Skeletal muscle satellite cell (primary cell): Measurements from ENCODE around the gene KIAA0825.
"Not testable (repeated sequence)": the region's sequence is repeated elsewhere in the genome, so short reads cannot be mapped to it uniquely, and the experiment has no call there.

Experiments used
- H3K27me3 ChIP-seq: 2 replicates; pipeline ENCODE4 v1.7.0; 2013; ENCODE audit warnings: low read length; ENCODE audit not compliant: control insufficient read depth, insufficient read depth
- H3K36me3 ChIP-seq: 2 replicates; pipeline ENCODE4 v1.7.0; 2013; ENCODE audit warnings: mild to moderate bottlenecking, control low read depth, low read length; ENCODE audit not compliant: insufficient read depth
- H3K4me1 ChIP-seq: 2 replicates; pipeline ENCODE4 v1.7.0; 2013; ENCODE audit warnings: low read length; ENCODE audit not compliant: control insufficient read depth, insufficient read depth
- H3K4me2 ChIP-seq: 2 replicates; pipeline ENCODE4 v1.7.0; 2013; ENCODE audit warnings: mild to moderate bottlenecking, low read length
- H3K4me3 ChIP-seq: 2 replicates; pipeline ENCODE4 v1.7.0; 2013; ENCODE audit warnings: low read length
- H3K9ac ChIP-seq: 2 replicates; pipeline ENCODE4 v1.7.0; 2013; ENCODE audit warnings: mild to moderate bottlenecking, low read depth, low read length, moderate library complexity
- H3K9me3 ChIP-seq: replicated peaks from 2 replicates; pipeline ENCODE4 v1.7.0; 2013; ENCODE audit warnings: mild to moderate bottlenecking, control low read depth, low read length

Gene KIAA0825

GRCh38 chr5:94157704-94158539 lies 460.5 kb downstream of the KIAA0825 start:
- Histone ChIP-seq H3K27me3 (no peaks in the 10 kb centered on the region), H3K9ac (no peak overlapping the region), H3K36me3 (no peaks in the 10 kb centered on the region), H3K4me3 (no peak overlapping the region), H3K4me2 (no peak overlapping the region), H3K4me1 (no peaks in the 10 kb centered on the region), H3K9me3 (no peaks in the 10 kb centered on the region)

GRCh38 chr5:94154672-94155071 lies 463.7 kb downstream of the KIAA0825 start:
- no peak overlapping the region for H3K4me2 ChIP-seq
- no peaks in the 10 kb centered on the region for H3K9me3 ChIP-seq
- H3K9ac ChIP-seq: no peak overlapping the region
- no peaks in the 10 kb centered on the region for H3K36me3 ChIP-seq
- no peaks in the 10 kb centered on the region for H3K4me1 ChIP-seq
- H3K4me3 ChIP-seq: no peak overlapping the region
- no peaks in the 10 kb centered on the region for H3K27me3 ChIP-seq

- Histone ChIP-seq H3K4me2 (no peak overlapping the region), H3K27me3 (no peaks in the 10 kb centered on the region), H3K4me1 (no peaks in the 10 kb centered on the region), H3K4me3 (no peak overlapping the region), H3K36me3 (no peaks in the 10 kb centered on the region), H3K9ac (no peak overlapping the region), H3K9me3 (no peaks in the 10 kb centered on the region)
Observed at GRCh38 chr5:94153736-94154450, 464.5 kb downstream of the KIAA0825 start.

GRCh38 chr5:94143621-94144020 lies 474.8 kb downstream of the KIAA0825 start:
- not testable (repeated sequence) for H3K9me3 ChIP-seq, H3K9ac ChIP-seq, H3K4me2 ChIP-seq, H3K4me3 ChIP-seq, H3K4me1 ChIP-seq, H3K36me3 ChIP-seq, H3K27me3 ChIP-seq

- Histone ChIP-seq H3K36me3 (no peaks in the 10 kb centered on the region), H3K9ac (no peak overlapping the region)
Observed at GRCh38 chr5:94140300-94140699, 478.1 kb downstream of the KIAA0825 start.

GRCh38 chr5:94130077-94130476 lies 488.3 kb downstream of the KIAA0825 start:
- Histone ChIP-seq H3K4me2 (no peak overlapping the region), H3K36me3 (no peaks in the 10 kb centered on the region), H3K9ac (no peak overlapping the region), H3K27me3 (no peaks in the 10 kb centered on the region), H3K4me3 (no peak overlapping the region), H3K9me3 (no peaks in the 10 kb centered on the region), H3K4me1 (no peaks in the 10 kb centered on the region)

More at GRCh38 chr5:94140300-94140699, 478.1 kb downstream of the KIAA0825 start:
- Histone ChIP-seq H3K4me3 (no peak overlapping the region), H3K4me2 (no peak overlapping the region), H3K9me3 (no peaks in the 10 kb centered on the region), H3K4me1 (no peaks in the 10 kb centered on the region), H3K27me3 (no peaks in the 10 kb centered on the region)

GRCh38 chr5:94125107-94125506 lies 493.3 kb downstream of the KIAA0825 start:
- Histone ChIP-seq H3K4me3 (no peak overlapping the region), H3K9ac (no peak overlapping the region), H3K27me3 (peaks cover 3% of the 10 kb centered on the region), H3K36me3 (no peaks in the 10 kb centered on the region), H3K4me1 (no peaks in the 10 kb centered on the region), H3K4me2 (no peak overlapping the region), H3K9me3 (no peaks in the 10 kb centered on the region)

GRCh38 chr5:94116317-94116716 lies 502.1 kb downstream of the KIAA0825 start:
- not testable (repeated sequence) for H3K4me2 ChIP-seq, H3K4me1 ChIP-seq, H3K36me3 ChIP-seq, H3K4me3 ChIP-seq, H3K9ac ChIP-seq, H3K27me3 ChIP-seq, H3K9me3 ChIP-seq

GRCh38 chr5:94113087-94113486 lies 505.3 kb downstream of the KIAA0825 start:
- H3K36me3 ChIP-seq: no peaks in the 10 kb centered on the region
- H3K4me1 ChIP-seq: peaks cover 6% of the 10 kb centered on the region
- no peaks in the 10 kb centered on the region for H3K9me3 ChIP-seq
- H3K27me3 ChIP-seq: no peaks in the 10 kb centered on the region
- no peak overlapping the region for H3K9ac ChIP-seq
- no peak overlapping the region for H3K4me2 ChIP-seq
- H3K4me3 ChIP-seq: no peak overlapping the region

- H3K36me3 ChIP-seq: no peaks in the 10 kb centered on the region
- H3K27me3 ChIP-seq: no peaks in the 10 kb centered on the region
- peak overlapping the region; percentile 88 for H3K9ac ChIP-seq
- H3K4me2 ChIP-seq: peak overlapping the region; percentile 92
- H3K9me3 ChIP-seq: no peaks in the 10 kb centered on the region
- peaks cover 6% of the 10 kb centered on the region for H3K4me1 ChIP-seq
- H3K4me3 ChIP-seq: peak overlapping the region; percentile 89
Observed at GRCh38 chr5:94111209-94112004, 507.0 kb downstream of the KIAA0825 start.

GRCh38 chr5:94103514-94104245 lies 514.7 kb downstream of the KIAA0825 start:
- H3K9ac ChIP-seq: no peak overlapping the region
- H3K4me1 ChIP-seq: no peaks in the 10 kb centered on the region
- H3K9me3 ChIP-seq: no peaks in the 10 kb centered on the region
- H3K4me2 ChIP-seq: no peak overlapping the region
- no peaks in the 10 kb centered on the region for H3K27me3 ChIP-seq
- H3K4me3 ChIP-seq: no peak overlapping the region
- no peaks in the 10 kb centered on the region for H3K36me3 ChIP-seq
